T-cell (primary cell): ENCODE measurements around the gene MRPL22. TPM values are rescaled to one million over a fixed set of nuclear protein-coding genes. Genes with fewer than 3 reads are reported as not detected.
"Not testable (repeated sequence)": the region's sequence is repeated elsewhere in the genome, so short reads cannot be mapped to it uniquely, and the experiment has no call there.

Experiments
- ATAC-seq, 4 experiments: fragments of 200-7000 bp in 3 of 4; fragments of 150-1000 bp in 1 of 4; cut with Tn5 transposase; replicated peaks in 1 of 4; 1 replicate in 3 of 4; 2 replicates in 1 of 4; pipeline ENCODE4 v1.10.0; 2021; ENCODE audit warnings: moderate library complexity in 3 of 4, mild to moderate bottlenecking in 2 of 4, moderate number of reproducible peaks in 1 of 4
- CTCF ChIA-PET, 2 donors: fragments of 300-600 bp; sonication (Branson Sonifier 250); formaldehyde crosslinking; loops; one replicate each; lab custom pipeline; 2022; ENCODE audit warnings: antibody characterized with exemption in 2 of 2; lab: Charles Lee
- POLR2A ChIA-PET, 2 donors: fragments of 300-600 bp; sonication (Branson Sonifier 250); formaldehyde crosslinking; loops; one replicate each; lab custom pipeline; 2022; ENCODE audit warnings: antibody characterized with exemption in 2 of 2; lab: Charles Lee
- DNase-seq, 35 experiments: peaks; one replicate each; pipeline versions ENCODE4 v3.0.0 to v3.0.0-alpha.2; 2013 to 2023
- H3K27ac ChIP-seq: one replicate; pipeline ENCODE4 v1.5.1; 2013; ENCODE audit warnings: low read length
- H3K27me3 ChIP-seq, 2 experiments: replicated peaks in 1 of 2; 1 replicate in 1 of 2; 2 replicates in 1 of 2; pipeline versions ENCODE4 v1.6.1 to v1.7.0; 2013; ENCODE audit warnings: low read length in 1 of 2, mixed read lengths in 1 of 2; ENCODE audit not compliant: control insufficient read depth in 2 of 2, insufficient read depth in 2 of 2; ENCODE audit errors: extremely low read depth in 1 of 2
- H3K36me3 ChIP-seq, 2 donors: 1 replicate in 1 of 2; 2 replicates in 1 of 2; pipeline versions ENCODE4 v1.6.1 to v1.7.0; 2013; ENCODE audit warnings: low read length in 1 of 2; ENCODE audit not compliant: control insufficient read depth in 2 of 2, insufficient read depth in 1 of 2; ENCODE audit errors: extremely low read depth in 1 of 2
- H3K4me1 ChIP-seq, 2 experiments: 1 replicate in 1 of 2; 2 replicates in 1 of 2; pipeline versions ENCODE4 v1.6.1 to v1.7.0; 2013; ENCODE audit warnings: low read length in 2 of 2, mixed read lengths in 1 of 2; ENCODE audit not compliant: insufficient read depth in 2 of 2, control insufficient read depth in 1 of 2; ENCODE audit errors: extremely low read depth in 1 of 2
- H3K4me3 ChIP-seq, 2 donors: 1 replicate in 1 of 2; 2 replicates in 1 of 2; pipeline versions ENCODE4 v1.5.1 to v1.7.0; 2013; ENCODE audit warnings: mild to moderate bottlenecking in 2 of 2, low read length in 1 of 2, moderate library complexity in 1 of 2; ENCODE audit not compliant: control insufficient read depth in 1 of 2; ENCODE audit errors: extremely low read depth in 1 of 2
- H3K9me3 ChIP-seq: 2 replicates; pipeline ENCODE4 v1.7.0; 2013
- H3K27ac Mint-ChIP-seq, 2 donors: one replicate each; pipeline ENCODE4 v1.8.0; 2020 to 2021; ENCODE audit warnings: mild to moderate bottlenecking in 2 of 2, mixed read lengths in 2 of 2
- H3K27me3 Mint-ChIP-seq, 2 donors: one replicate each; pipeline ENCODE4 v1.8.0; 2021 to 2022; ENCODE audit warnings: mixed read lengths in 2 of 2
- H3K36me3 Mint-ChIP-seq: one replicate; pipeline ENCODE4 v1.8.0; 2021; ENCODE audit warnings: mixed read lengths
- H3K4me1 Mint-ChIP-seq, 3 donors: one replicate each; pipeline ENCODE4 v1.8.0; 2020 to 2022; ENCODE audit warnings: mixed read lengths in 3 of 3, mild to moderate bottlenecking in 1 of 3
- H3K4me3 Mint-ChIP-seq, 3 donors: one replicate each; pipeline ENCODE4 v1.8.0; 2020 to 2022; ENCODE audit warnings: mild to moderate bottlenecking in 3 of 3, mixed read lengths in 3 of 3, moderate library complexity in 3 of 3
- H3K9me3 Mint-ChIP-seq, 3 donors: one replicate each; pipeline ENCODE4 v1.8.0; 2020 to 2022; ENCODE audit warnings: mixed read lengths in 3 of 3
- WGBS: methylation state at CpG from one replicate; pipeline ENCODE4 v1.1.5; 2013; ENCODE audit warnings: missing lambda C conversion rate; ENCODE audit not compliant: insufficient coverage; 5-methylcytosine and 5-hydroxymethylcytosine counted together
- total RNA-seq, 35 experiments: library from RNA in 6 of 35; stranded (reverse) in 6 of 35; fragments of 120-200 nt in 1 of 35; gene quantifications; one replicate each; pipeline versions ENCODE4 v1.2.1 to v1.2.4 and lab custom pipeline; 2013 to 2026

MRPL22 gene
- total RNA-seq, 5 donors from 2014 or later (not counting 1 experiment from before 2014, with no cell fraction given), result 19.5 to 30.9 (median 26.1) TPM

DNA sequence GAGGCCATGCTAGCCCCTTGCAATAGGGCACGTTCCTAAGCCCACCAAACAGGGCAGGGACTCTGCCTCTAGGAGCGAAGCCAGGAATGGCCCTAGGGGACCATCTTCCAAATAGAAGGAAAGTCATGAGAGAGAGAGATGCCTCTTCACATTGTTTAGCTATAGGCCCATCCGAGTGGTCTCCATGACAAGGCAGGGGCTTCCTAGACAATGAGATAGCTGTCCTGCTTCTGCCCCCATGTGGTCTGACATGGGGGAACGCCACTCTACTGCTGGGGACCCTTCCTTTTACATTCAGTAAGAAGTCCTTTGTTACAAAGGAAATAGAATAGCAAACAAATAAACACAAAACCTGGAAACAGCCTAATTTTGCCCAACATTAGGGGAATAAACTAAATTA, 54.8 kb downstream of the MRPL22 start:
- Mint-ChIP-seq H3K4me1 (no peaks in the 10 kb centered on the region), H3K36me3 (no peaks in the 10 kb centered on the region), H3K27me3 (peaks cover 17 to 26% of the 10 kb centered on the region in 2 donors), H3K27ac (no peak overlapping the region), H3K9me3 (no peaks in the 10 kb centered on the region), H3K4me3 (no peak overlapping the region)
- ATAC-seq (no peak), DNase-seq (no peak)
- Histone ChIP-seq H3K9me3 (no peaks in the 10 kb centered on the region), H3K4me1 (no peaks in the 10 kb centered on the region), H3K27ac (no peak overlapping the region), H3K4me3 (no peak overlapping the region), H3K27me3 (peaks cover 0 to 1% of the 10 kb centered on the region in 2 experiments), H3K36me3 (no peaks in the 10 kb centered on the region)
- ChIA-PET CTCF (interaction anchor here in 1 of 2 donors (0.7 kb wide), 1 partner anchor 22 kb away, joined by 3 read pairs; no protein-coding TSS in a partner anchor), POLR2A (no interaction called here)
- WGBS, result 80% methylated on average over 1 of the region's 4 CpGs

DNA sequence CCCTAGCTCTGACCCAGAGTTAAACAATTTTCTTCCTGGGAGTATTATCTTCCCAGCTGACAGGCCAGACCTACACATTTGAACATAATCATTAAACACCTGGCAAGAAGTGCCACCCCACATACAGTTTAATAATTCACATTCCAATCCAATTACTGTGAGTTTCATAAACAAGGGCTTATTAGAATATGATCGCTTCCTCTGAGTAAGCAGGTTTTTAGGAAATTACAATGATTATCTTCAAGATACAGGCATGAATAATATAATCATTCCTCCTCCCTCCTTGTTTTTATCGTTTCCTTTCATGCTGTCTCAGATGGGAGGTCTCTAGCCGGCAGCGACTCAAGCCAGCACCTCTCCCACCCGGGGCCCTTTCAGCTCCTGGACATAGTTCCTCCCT, 56.9 kb downstream of the MRPL22 start:
- POLR2A ChIA-PET, result no interaction called here
- no peaks in the 10 kb centered on the region for H3K36me3 Mint-ChIP-seq
- no peaks in the 10 kb centered on the region for H3K9me3 Mint-ChIP-seq
- Histone ChIP-seq H3K27me3 (peaks cover 0 to 11% of the 10 kb centered on the region in 2 experiments), H3K4me3 (no peak overlapping the region), H3K9me3 (no peaks in the 10 kb centered on the region), H3K36me3 (no peaks in the 10 kb centered on the region), H3K4me1 (no peaks in the 10 kb centered on the region), H3K27ac (no peak overlapping the region)
- no peak overlapping the region for H3K27ac Mint-ChIP-seq
- WGBS, result 38% methylated on average over 3 of the region's 5 CpGs
- peaks cover 30 to 38% of the 10 kb centered on the region in 2 donors for H3K27me3 Mint-ChIP-seq
- H3K4me3 Mint-ChIP-seq, result no peak overlapping the region
- no peaks in the 10 kb centered on the region for H3K4me1 Mint-ChIP-seq
- CTCF ChIA-PET, result interaction anchor here in 1 of 2 donors (0.8 kb wide), 1 partner anchor 25 kb away, joined by 3 read pairs; no protein-coding TSS in a partner anchor
- no peak for ATAC-seq
- DNase-seq, result no peak

DNA sequence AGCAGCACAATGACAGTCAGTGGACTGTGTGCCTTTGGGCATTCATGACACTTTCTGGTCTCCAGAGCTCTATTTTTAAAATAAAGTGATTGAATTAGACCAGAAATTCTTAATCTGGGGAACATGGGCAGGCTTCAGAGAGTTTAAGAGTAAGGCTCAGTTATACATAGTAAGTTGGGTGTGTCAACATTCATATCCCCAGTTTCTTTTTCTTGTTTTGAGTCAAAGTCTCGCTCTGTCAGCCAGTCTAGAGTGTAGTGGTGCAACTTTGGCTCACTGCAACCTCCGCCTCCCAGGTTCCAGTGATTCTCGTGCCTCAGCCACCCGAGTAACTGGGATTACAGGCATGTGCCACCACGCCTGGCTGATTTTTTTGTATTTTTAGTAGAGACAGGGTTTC, 59.0 kb downstream of the MRPL22 start:
- WGBS, result 50% methylated on average over 5 of the region's 5 CpGs
- POLR2A ChIA-PET, result no interaction called here

DNA sequence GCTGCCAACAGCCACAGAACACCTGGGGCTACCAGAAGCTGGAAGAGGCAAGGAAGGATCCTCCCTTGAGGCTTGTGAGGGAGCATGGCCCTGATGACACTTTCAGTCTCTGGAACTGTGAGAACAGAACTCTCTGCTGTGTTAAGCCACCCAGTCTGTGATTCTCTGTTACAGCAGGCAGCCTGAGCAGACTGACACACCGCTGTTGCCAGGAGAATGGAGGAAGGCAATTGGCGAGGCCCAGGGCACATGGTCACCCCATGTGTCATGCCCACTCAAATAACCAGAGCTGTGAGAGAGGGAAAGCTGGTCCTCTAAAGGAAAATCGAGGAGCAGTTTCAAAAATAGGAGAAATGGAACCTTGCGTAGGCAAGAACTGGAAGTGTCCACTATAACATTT, 60.6 kb downstream of the MRPL22 start:
- H3K27ac Mint-ChIP-seq, result no peak overlapping the region
- no peak for ATAC-seq

More for the DNA sequence above, 59.0 kb downstream of the MRPL22 start:
- Mint-ChIP-seq H3K27ac (no peak overlapping the region), H3K4me3 (no peak overlapping the region), H3K27me3 (peaks cover 34 to 40% of the 10 kb centered on the region in 2 donors), H3K36me3 (no peaks in the 10 kb centered on the region), H3K9me3 (no peaks in the 10 kb centered on the region), H3K4me1 (no peaks in the 10 kb centered on the region)
- H3K36me3 ChIP-seq, result no peaks in the 10 kb centered on the region
- H3K4me1 ChIP-seq, result no peaks in the 10 kb centered on the region
- no peak overlapping the region for H3K27ac ChIP-seq
- no peak for DNase-seq
- H3K27me3 ChIP-seq, result peaks cover 0 to 13% of the 10 kb centered on the region in 2 experiments
- ATAC-seq, result no peak
- CTCF ChIA-PET, result no interaction called here
- no peak overlapping the region for H3K4me3 ChIP-seq
- H3K9me3 ChIP-seq, result no peaks in the 10 kb centered on the region

DNA sequence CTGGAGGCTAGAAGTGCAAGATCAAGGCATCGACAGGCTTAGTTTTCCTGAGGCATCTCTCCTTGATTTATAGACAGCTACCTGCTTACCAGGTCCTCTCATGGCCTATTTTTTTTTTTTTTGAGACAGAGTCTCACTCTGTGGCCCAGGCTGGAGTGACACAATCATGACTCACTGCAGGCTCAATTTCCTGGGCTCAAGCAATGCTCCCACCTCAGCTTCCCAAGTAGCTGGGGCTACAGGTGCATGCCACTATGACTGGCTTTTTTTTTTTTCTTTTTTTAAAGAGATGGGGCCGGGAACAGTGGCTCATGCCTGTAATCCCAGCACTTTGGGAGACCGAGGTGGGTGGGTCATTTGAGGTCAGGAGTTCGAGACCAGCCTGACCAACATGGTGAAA, 61.8 kb downstream of the MRPL22 start:
- WGBS, result 75% methylated on average over 1 of the region's 4 CpGs
- H3K27ac Mint-ChIP-seq, H3K4me1 Mint-ChIP-seq, H3K36me3 Mint-ChIP-seq, H3K4me3 Mint-ChIP-seq, ATAC-seq, H3K4me3 ChIP-seq, H3K9me3 Mint-ChIP-seq, H3K4me1 ChIP-seq, H3K9me3 ChIP-seq, H3K27ac ChIP-seq, DNase-seq, POLR2A ChIA-PET, H3K36me3 ChIP-seq: not testable (repeated sequence)
- CTCF ChIA-PET, result interaction anchor here in 1 of 2 donors (0.7 kb wide), 2 partner anchors 298 to 1907 kb away, joined by 3 to 6 read pairs; no protein-coding TSS in a partner anchor
- H3K27me3 Mint-ChIP-seq, result peaks cover 44 to 50% of the 10 kb centered on the region in 2 donors
- H3K27me3 ChIP-seq, result peaks cover 0 to 13% of the 10 kb centered on the region in 2 experiments

More for the DNA sequence above, 60.6 kb downstream of the MRPL22 start:
- WGBS, result 60% methylated on average over 1 of the region's 4 CpGs
- DNase-seq, result no peak
- Histone ChIP-seq H3K36me3 (no peaks in the 10 kb centered on the region), H3K27ac (no peak overlapping the region), H3K9me3 (no peaks in the 10 kb centered on the region), H3K27me3 (peaks cover 0 to 13% of the 10 kb centered on the region in 2 experiments), H3K4me3 (no peak overlapping the region), H3K4me1 (no peaks in the 10 kb centered on the region)
- no peak overlapping the region for H3K4me3 Mint-ChIP-seq
- ChIA-PET POLR2A (no interaction called here), CTCF (no interaction called here)
- no peaks in the 10 kb centered on the region for H3K4me1 Mint-ChIP-seq
- H3K36me3 Mint-ChIP-seq, result no peaks in the 10 kb centered on the region
- H3K9me3 Mint-ChIP-seq, result no peaks in the 10 kb centered on the region
- peaks cover 43% of the 10 kb centered on the region in 2 donors for H3K27me3 Mint-ChIP-seq

DNA sequence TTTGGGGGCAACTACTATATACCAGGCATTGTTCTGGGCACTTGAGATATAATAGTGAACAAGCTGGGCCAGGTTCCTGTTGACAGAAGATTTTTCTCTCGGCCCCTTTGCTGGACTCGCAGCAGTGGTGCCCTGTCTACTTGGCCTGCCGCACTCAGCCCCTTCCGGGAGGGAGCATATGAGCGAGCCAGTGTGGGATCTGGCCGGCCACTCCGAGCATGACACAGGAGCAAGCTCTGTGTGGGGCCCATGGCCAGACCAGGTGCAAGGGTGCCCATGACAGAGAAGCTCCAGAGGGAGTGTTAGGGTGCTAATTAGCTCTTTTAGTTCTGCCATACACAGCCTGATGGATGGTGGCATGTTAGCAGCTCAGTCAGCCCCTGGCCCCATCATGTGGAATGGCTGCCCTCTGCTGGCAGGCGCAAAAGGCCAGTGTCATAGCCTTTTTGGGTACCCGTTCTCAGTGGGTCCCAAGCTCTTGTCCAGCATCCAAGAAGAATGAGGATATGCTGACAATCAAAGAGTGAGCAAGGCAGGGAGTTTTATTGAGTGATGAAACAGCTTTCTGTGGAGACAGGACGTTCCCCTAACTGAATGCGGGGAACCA, 63.4 kb downstream of the MRPL22 start:
- Histone ChIP-seq H3K27me3 (peaks cover 0 to 18% of the 10 kb centered on the region in 2 experiments), H3K27ac (no peak overlapping the region), H3K9me3 (no peaks in the 10 kb centered on the region), H3K36me3 (no peaks in the 10 kb centered on the region), H3K4me3 (no peak overlapping the region), H3K4me1 (no peaks in the 10 kb centered on the region)
- ChIA-PET CTCF (interaction anchor here in 1 of 2 donors (1.1 to 1.2 kb wide), 2 partner anchors 352 to 354 kb away, joined by 3 to 4 read pairs; no protein-coding TSS in a partner anchor), POLR2A (interaction anchor here in 1 of 2 donors (0.6 kb wide), 1 partner anchor 267 kb away, joined by 3 read pairs; no protein-coding TSS in a partner anchor)
- DNase-seq (peak in 4 of 35 experiments; percentile 3 to 17 (median 9)), ATAC-seq (no peak)
- H3K27ac Mint-ChIP-seq, result no peak overlapping the region
- H3K4me1 Mint-ChIP-seq, result no peaks in the 10 kb centered on the region
- 75% methylated on average over 6 of the region's 11 CpGs for WGBS
- peaks cover 33 to 44% of the 10 kb centered on the region in 2 donors for H3K27me3 Mint-ChIP-seq
- no peak overlapping the region for H3K4me3 Mint-ChIP-seq
- no peaks in the 10 kb centered on the region for H3K9me3 Mint-ChIP-seq
- H3K36me3 Mint-ChIP-seq, result no peaks in the 10 kb centered on the region
